ENCODE data around the gene TRIO. TPM values are rescaled to one million over a fixed set of nuclear protein-coding genes. Genes with fewer than 3 reads are reported as not detected.

The TRIO gene
- total RNA-seq, 4 donors from 2014 or later: 67.4 to 103 (median 94.7) TPM

- H3K4me3 ChIP-seq (replicated peaks in 1 of 3): no peak overlapping the region
- TF ChIP-seq CTCF (IDR thresholded peaks at IDR 0.05) (no peak), POLR2A (IDR thresholded peaks at IDR 0.05) (no peak)
Measured at GRCh38 chr5:14128079-14128478, 15.1 kb upstream of the TRIO start.

GRCh38 chr5:14129123-14129522, 14.0 kb upstream of the TRIO start:
- no peak for DNase-seq
- 72 to 88% methylated on average over 1 of the region's 1 CpG for WGBS, 2 donors

More at GRCh38 chr5:14128079-14128478, 15.1 kb upstream of the TRIO start:
- DNase-seq: no peak
- H3K27me3 ChIP-seq: no peaks in the 10 kb centered on the region
- H3K27ac ChIP-seq: no peak overlapping the region
- no peaks in the 10 kb centered on the region for H3K9me3 ChIP-seq
- intact Hi-C loops (cut with DNase I): no loop called here
- no peaks in the 10 kb centered on the region for H3K36me3 ChIP-seq
- no peaks in the 10 kb centered on the region for H3K4me1 ChIP-seq

GRCh38 chr5:14131855-14132503, 11.2 kb upstream of the TRIO start:
- Histone ChIP-seq H3K4me3 (replicated peaks in 1 of 3) (no peak overlapping the region), H3K9me3 (no peaks in the 10 kb centered on the region), H3K4me1 (no peaks in the 10 kb centered on the region), H3K27me3 (no peaks in the 10 kb centered on the region), H3K36me3 (no peaks in the 10 kb centered on the region), H3K27ac (no peak overlapping the region)
- TF ChIP-seq CTCF (IDR thresholded peaks at IDR 0.05) (no peak), POLR2A (IDR thresholded peaks at IDR 0.05) (no peak)
- WGBS, 2 donors: 67 to 76% methylated on average over 6 of the region's 6 CpGs
- intact Hi-C loops (cut with DNase I): no loop called here
- no peak for DNase-seq

More at GRCh38 chr5:14129123-14129522, 14.0 kb upstream of the TRIO start:
- Histone ChIP-seq H3K27me3 (no peaks in the 10 kb centered on the region), H3K36me3 (no peaks in the 10 kb centered on the region), H3K4me1 (no peaks in the 10 kb centered on the region), H3K9me3 (no peaks in the 10 kb centered on the region), H3K4me3 (replicated peaks in 1 of 3) (no peak overlapping the region), H3K27ac (no peak overlapping the region)
- no peak for TF ChIP-seq CTCF (IDR thresholded peaks at IDR 0.05)
- intact Hi-C loops (cut with DNase I): no loop called here

GRCh38 chr5:14133394-14133793, 9.7 kb upstream of the TRIO start:
- TF ChIP-seq CTCF (IDR thresholded peaks at IDR 0.05) (no peak), POLR2A (IDR thresholded peaks at IDR 0.05) (no peak)
- Histone ChIP-seq H3K4me1 (no peaks in the 10 kb centered on the region), H3K4me3 (replicated peaks in 1 of 3) (no peak overlapping the region), H3K9me3 (no peaks in the 10 kb centered on the region), H3K27ac (no peak overlapping the region), H3K27me3 (no peaks in the 10 kb centered on the region), H3K36me3 (no peaks in the 10 kb centered on the region)
- intact Hi-C loops (cut with DNase I): no loop called here
- DNase-seq: no peak
- WGBS, 2 donors: 81 to 89% methylated on average over 2 of the region's 2 CpGs

- WGBS, 2 donors: 52 to 61% methylated on average over 1 of the region's 1 CpG
- no peak for TF ChIP-seq POLR2A (IDR thresholded peaks at IDR 0.05)
- TF ChIP-seq CTCF (IDR thresholded peaks at IDR 0.05): no peak
- H3K9me3 ChIP-seq: no peaks in the 10 kb centered on the region
- H3K27me3 ChIP-seq: no peaks in the 10 kb centered on the region
- intact Hi-C loops (cut with DNase I): no loop called here
- no peak overlapping the region for H3K27ac ChIP-seq
- H3K4me3 ChIP-seq (replicated peaks in 1 of 3): no peak overlapping the region
- H3K36me3 ChIP-seq: no peaks in the 10 kb centered on the region
- DNase-seq: no peak
- H3K4me1 ChIP-seq: no peaks in the 10 kb centered on the region
Measured at GRCh38 chr5:14134083-14134482, 9.1 kb upstream of the TRIO start.
